Neural crest cell (in vitro differentiated cells): ENCODE results near the gene VPS8. TPM values are rescaled to one million over a fixed set of nuclear protein-coding genes. Genes with fewer than 3 reads are reported as not detected.
"Not testable (repeated sequence)": the region's sequence is repeated elsewhere in the genome, so short reads cannot be mapped to it uniquely, and the experiment has no call there.

ENCODE experiments used
- DNase-seq: peaks from one replicate; pipeline ENCODE4 v3.0.0; 2021; ENCODE audit warnings: low read depth, mixed read lengths, low spot score
- H3K27ac Mint-ChIP-seq: one replicate; pipeline ENCODE4 v1.8.0; 2021; ENCODE audit warnings: mild to moderate bottlenecking, mixed read lengths; ENCODE audit not compliant: unreplicated experiment
- H3K27me3 Mint-ChIP-seq: 2 replicates; pipeline ENCODE4 v1.8.0; 2021; ENCODE audit warnings: low read depth, mild to moderate bottlenecking, mixed read lengths
- H3K36me3 Mint-ChIP-seq: 2 replicates; pipeline ENCODE4 v1.8.0; 2021; ENCODE audit warnings: low read depth, mild to moderate bottlenecking, mixed read lengths
- H3K4me1 Mint-ChIP-seq: 2 replicates; pipeline ENCODE4 v1.8.0; 2021; ENCODE audit warnings: mixed read lengths
- H3K4me3 Mint-ChIP-seq: one replicate; pipeline ENCODE4 v1.8.0; 2021; ENCODE audit warnings: mild to moderate bottlenecking, mixed read lengths
- H3K9me3 Mint-ChIP-seq: 2 replicates; pipeline ENCODE4 v1.8.0; 2021; ENCODE audit warnings: mixed read lengths
- total RNA-seq: library from RNA; stranded (reverse); gene quantifications from 2 replicates; pipeline ENCODE4 v1.2.1, GENCODE V29; 2021
- TF ChIP-seq, protein P1 (sequence below): fragments of 200-600 bp; sonication (generic); conservative IDR thresholded peaks from 2 replicates; pipeline ENCODE4 v1.5.0; 2021; ENCODE audit warnings: antibody characterized with exemption, mild to moderate bottlenecking

Gene VPS8
- total RNA-seq, 1 donor from 2014 or later: 55.7 TPM

DNA sequence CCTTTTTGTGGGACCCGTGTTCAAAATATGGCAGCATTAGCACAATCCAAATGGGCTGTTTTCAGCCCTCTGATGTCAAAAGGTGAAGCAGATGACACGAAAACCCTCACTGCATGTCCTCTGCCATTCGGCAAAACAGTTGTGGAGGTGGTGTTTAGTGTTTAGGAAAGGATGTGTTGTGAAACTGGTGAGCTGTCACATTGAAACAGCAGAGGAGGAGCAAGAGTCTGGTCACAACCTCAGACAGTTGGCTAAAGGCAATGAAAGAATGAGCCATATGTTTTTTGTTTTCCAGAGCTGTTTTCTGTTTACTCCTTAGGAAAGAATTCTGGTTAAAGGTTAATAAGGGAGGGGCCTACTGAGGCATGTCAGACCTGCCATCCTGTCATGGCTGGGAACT is 140.7 kb downstream of the VPS8 start:
- Mint-ChIP-seq H3K27me3 (no peaks in the 10 kb centered on the region), H3K27ac (no peak overlapping the region), H3K36me3 (peaks cover 7% of the 10 kb centered on the region), H3K4me1 (no peaks in the 10 kb centered on the region), H3K9me3 (no peaks in the 10 kb centered on the region), H3K4me3 (no peak overlapping the region)
- TF ChIP-seq, protein P1, sequence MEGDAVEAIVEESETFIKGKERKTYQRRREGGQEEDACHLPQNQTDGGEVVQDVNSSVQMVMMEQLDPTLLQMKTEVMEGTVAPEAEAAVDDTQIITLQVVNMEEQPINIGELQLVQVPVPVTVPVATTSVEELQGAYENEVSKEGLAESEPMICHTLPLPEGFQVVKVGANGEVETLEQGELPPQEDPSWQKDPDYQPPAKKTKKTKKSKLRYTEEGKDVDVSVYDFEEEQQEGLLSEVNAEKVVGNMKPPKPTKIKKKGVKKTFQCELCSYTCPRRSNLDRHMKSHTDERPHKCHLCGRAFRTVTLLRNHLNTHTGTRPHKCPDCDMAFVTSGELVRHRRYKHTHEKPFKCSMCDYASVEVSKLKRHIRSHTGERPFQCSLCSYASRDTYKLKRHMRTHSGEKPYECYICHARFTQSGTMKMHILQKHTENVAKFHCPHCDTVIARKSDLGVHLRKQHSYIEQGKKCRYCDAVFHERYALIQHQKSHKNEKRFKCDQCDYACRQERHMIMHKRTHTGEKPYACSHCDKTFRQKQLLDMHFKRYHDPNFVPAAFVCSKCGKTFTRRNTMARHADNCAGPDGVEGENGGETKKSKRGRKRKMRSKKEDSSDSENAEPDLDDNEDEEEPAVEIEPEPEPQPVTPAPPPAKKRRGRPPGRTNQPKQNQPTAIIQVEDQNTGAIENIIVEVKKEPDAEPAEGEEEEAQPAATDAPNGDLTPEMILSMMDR: no peak
- DNase-seq: no peak

DNA sequence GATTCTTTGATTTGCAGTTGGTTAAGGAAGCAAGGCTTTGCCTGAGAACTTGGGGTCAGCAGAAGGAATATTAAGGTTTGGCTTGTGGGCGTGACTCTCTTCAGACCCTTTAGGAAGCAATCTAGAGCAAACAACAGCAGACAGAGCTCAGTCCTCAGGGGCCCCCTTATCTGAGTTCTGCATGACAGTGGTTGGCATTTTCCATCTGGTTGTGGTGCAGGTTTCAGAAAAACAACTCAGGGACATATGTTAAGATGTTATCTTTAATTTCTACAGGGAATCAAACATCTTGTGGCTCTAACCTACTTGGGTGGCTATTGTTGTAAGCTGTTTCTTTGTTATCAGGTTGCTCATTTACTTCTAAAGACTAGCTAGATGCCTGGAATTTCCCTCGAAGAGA is 141.4 kb downstream of the VPS8 start:
- no peak for DNase-seq
- Mint-ChIP-seq H3K27ac (no peak overlapping the region), H3K27me3 (no peaks in the 10 kb centered on the region), H3K4me3 (no peak overlapping the region), H3K9me3 (no peaks in the 10 kb centered on the region), H3K4me1 (no peaks in the 10 kb centered on the region), H3K36me3 (peaks cover 11% of the 10 kb centered on the region)
- TF ChIP-seq, protein P1: no peak

DNA sequence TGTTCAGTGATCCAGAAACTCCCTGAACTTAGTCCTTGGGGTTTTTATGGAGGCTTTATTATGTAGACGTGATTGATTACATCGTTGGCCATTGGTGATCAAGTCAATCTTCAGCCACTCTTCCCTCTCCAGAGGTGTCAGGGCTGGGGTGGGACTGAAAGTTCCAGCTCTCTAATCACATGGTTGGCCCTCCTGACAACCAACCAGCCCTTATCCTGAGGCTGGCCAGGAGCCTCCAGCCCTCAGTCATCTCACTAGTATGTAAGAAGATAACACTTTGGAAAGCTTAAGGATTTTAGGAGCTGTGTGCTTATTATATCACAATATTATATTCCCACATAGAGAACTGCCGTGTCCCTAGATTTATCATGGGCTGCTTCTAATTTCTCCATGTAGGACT is 142.3 kb downstream of the VPS8 start:
- no peak for DNase-seq
- TF ChIP-seq, protein P1: no peak

DNA sequence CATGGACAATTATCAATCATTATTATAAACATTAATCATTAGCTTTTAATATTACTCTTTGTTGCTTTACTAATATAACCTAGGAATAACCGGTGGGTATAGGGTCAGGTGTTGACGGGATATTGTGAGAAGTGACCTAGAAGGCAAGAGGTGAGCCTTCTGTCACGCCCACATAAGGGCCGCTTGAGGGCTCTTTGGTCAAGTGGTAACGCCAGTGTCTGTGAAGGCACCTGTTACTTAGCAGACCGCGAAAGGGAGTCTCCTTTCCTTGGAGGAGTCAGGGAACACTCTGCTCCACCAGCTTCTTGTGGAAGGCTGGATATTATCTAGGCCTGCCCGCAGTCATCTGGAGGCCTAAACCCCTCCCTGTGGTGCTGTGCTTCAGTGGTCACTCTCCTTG is 142.9 kb downstream of the VPS8 start:
- H3K36me3 Mint-ChIP-seq: peaks cover 13% of the 10 kb centered on the region
- not testable (repeated sequence) for H3K27me3 Mint-ChIP-seq, H3K4me3 Mint-ChIP-seq, DNase-seq, H3K9me3 Mint-ChIP-seq, H3K4me1 Mint-ChIP-seq, H3K27ac Mint-ChIP-seq

More for the DNA sequence above, 142.3 kb downstream of the VPS8 start:
- Mint-ChIP-seq H3K36me3 (peaks cover 13% of the 10 kb centered on the region), H3K4me1 (no peaks in the 10 kb centered on the region), H3K27ac (peak overlapping the region; percentile 7), H3K9me3 (no peaks in the 10 kb centered on the region), H3K27me3 (no peaks in the 10 kb centered on the region), H3K4me3 (no peak overlapping the region)

DNA sequence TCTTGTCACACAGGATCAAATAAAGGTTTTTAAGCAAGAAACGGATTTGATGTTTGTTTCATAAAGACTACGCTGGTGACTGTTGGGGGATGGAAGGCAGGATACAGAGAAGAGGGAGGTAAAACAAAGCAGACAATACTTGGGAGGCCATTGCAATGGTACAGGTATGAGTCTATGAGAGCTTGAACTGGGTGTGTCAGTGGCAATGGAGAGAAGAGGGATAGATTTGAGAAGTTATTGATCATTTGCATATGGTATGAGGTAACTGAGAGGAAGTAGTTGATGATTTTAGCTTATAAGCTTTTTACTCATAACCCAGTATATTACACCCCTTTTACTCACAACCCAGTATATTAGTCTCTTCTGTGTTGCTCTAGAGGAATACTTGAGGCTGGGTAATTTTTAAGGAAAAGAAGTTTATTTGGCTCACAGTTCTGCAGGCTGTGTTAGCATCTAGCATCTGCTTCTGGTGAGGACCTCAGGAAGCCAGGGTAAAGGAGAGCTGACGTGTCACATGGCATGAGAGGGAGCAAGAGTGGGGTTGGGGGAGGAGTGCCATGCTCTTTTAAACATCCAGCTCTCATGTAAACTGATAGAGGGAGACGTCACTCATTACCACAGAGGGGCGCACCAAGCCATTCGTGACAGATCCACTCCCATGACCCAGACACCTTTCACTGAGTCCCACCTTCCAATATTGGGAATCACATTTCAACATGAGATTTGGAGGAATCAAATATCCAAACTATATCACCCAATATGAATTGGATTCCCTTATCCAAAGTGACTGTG is 153.9 kb downstream of the VPS8 start:
- Mint-ChIP-seq H3K9me3 (no peaks in the 10 kb centered on the region), H3K27ac (peak overlapping the region; percentile 46), H3K27me3 (no peaks in the 10 kb centered on the region), H3K4me3 (no peak overlapping the region), H3K4me1 (no peaks in the 10 kb centered on the region), H3K36me3 (peaks cover 11% of the 10 kb centered on the region)
- TF ChIP-seq, protein P1: no peak
- DNase-seq: no peak

DNA sequence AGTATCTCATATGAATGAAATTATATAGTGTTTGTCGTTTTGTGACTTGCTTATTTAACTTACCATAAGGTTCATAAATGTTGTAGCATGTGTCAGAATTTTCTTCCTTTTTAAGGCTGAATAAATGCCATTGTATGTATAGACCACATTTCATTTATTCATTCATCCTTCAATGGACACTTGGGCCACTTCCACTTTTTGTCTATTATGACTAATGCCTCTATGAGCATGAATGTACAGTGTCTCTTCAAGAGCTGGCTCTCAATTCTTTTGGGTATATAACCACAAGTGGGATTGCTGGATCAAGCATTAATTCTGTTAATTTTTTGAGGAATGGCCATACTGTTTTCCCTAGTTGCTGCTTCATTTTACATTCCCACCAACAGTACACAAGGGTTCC is 156.1 kb downstream of the VPS8 start:
- no peak overlapping the region for H3K27ac Mint-ChIP-seq
- TF ChIP-seq, protein P1: no peak

More for the DNA sequence above, 156.1 kb downstream of the VPS8 start:
- Mint-ChIP-seq H3K9me3 (no peaks in the 10 kb centered on the region), H3K27me3 (no peaks in the 10 kb centered on the region), H3K4me1 (no peaks in the 10 kb centered on the region), H3K4me3 (no peak overlapping the region), H3K36me3 (peaks cover 22% of the 10 kb centered on the region)
- no peak for DNase-seq
